Cardiac septum (tissue), 1 donor: ENCODE results near the gene PTPRN2. TPM values are rescaled to one million over a fixed set of nuclear protein-coding genes. Genes with fewer than 3 reads are reported as not detected.

Experiments
- DNase-seq: peaks from one replicate; pipeline ENCODE4 v3.0.0-alpha.2; 2020; ENCODE audit warnings: low spot score
- intact Hi-C: fragments of 100-400 bp; cut with DNase I; formaldehyde crosslinking; loops from one replicate; pipeline ENCODE4 v1.14.0; 2022
- total RNA-seq: library from RNA; stranded (reverse); fragmentation: NEBNext Ultra II Directional; extraction: Animal tissue kit (Norgen Biotek cat#: 25700); gene quantifications from one replicate; pipeline ENCODE4 v1.2.1, GENCODE V29; 2021
- donor health status: DM: no; HTN: no; CAD: no.

Gene PTPRN2
- total RNA-seq, 1 donor from 2014 or later, result 0.92 TPM

GRCh38 chr7:157822688-157823031 lies 765.0 kb downstream of the PTPRN2 start:
- intact Hi-C loops, result no loop called here
- DNase-seq, result no peak

GRCh38 chr7:157821959-157822687 lies 765.5 kb downstream of the PTPRN2 start:
- DNase-seq, result no peak
- intact Hi-C loops, result no loop called here

- DNase-seq, result no peak
- intact Hi-C loops, result no loop called here
Observed at GRCh38 chr7:157820796-157821195, 766.8 kb downstream of the PTPRN2 start.

GRCh38 chr7:157819455-157819807 lies 768.2 kb downstream of the PTPRN2 start:
- no peak for DNase-seq
- intact Hi-C loops, result no loop called here

- intact Hi-C loops, result no loop called here
- no peak for DNase-seq
Observed at GRCh38 chr7:157818701-157819454, 768.7 kb downstream of the PTPRN2 start.

GRCh38 chr7:157817944-157818700 lies 769.5 kb downstream of the PTPRN2 start:
- intact Hi-C loops, result no loop called here
- no peak for DNase-seq

GRCh38 chr7:157817433-157817832 lies 770.2 kb downstream of the PTPRN2 start:
- intact Hi-C loops, result no loop called here
- no peak for DNase-seq

GRCh38 chr7:157816526-157817250 lies 770.9 kb downstream of the PTPRN2 start:
- no peak for DNase-seq
- intact Hi-C loops, result no loop called here

GRCh38 chr7:157816086-157816485 lies 771.5 kb downstream of the PTPRN2 start:
- DNase-seq, result no peak
- intact Hi-C loops, result no loop called here

GRCh38 chr7:157815706-157816022 lies 772.0 kb downstream of the PTPRN2 start:
- DNase-seq, result no peak
- intact Hi-C loops, result no loop called here

GRCh38 chr7:157814931-157815705 lies 772.5 kb downstream of the PTPRN2 start:
- DNase-seq, result no peak
- intact Hi-C loops, result no loop called here

GRCh38 chr7:157813741-157814661 lies 773.6 kb downstream of the PTPRN2 start:
- no peak for DNase-seq
- intact Hi-C loops, result no loop called here

- intact Hi-C loops, result no loop called here
- DNase-seq, result no peak
Observed at GRCh38 chr7:157813053-157813452, 774.6 kb downstream of the PTPRN2 start.

GRCh38 chr7:157811946-157812345 lies 775.7 kb downstream of the PTPRN2 start:
- DNase-seq, result no peak
- intact Hi-C loops, result no loop called here

- DNase-seq, result no peak
- intact Hi-C loops, result no loop called here
Observed at GRCh38 chr7:157809863-157810851, 777.5 kb downstream of the PTPRN2 start.

GRCh38 chr7:157809154-157809862 lies 778.3 kb downstream of the PTPRN2 start:
- DNase-seq, result no peak
- intact Hi-C loops, result no loop called here

GRCh38 chr7:157808042-157808441 lies 779.6 kb downstream of the PTPRN2 start:
- DNase-seq, result no peak
- intact Hi-C loops, result no loop called here
